NCI-H146 treated with DMSO at 0.1 percent for 48 hours (cell line): ENCODE results near the gene RPL21.
"Not testable (repeated sequence)": the region's sequence is repeated elsewhere in the genome, so short reads cannot be mapped to it uniquely, and the experiment has no call there.

Experiments used
- DNase-seq: peaks from one replicate; lab custom pipeline; 2025; ENCODE audit not compliant: unreplicated experiment; lab: John Stamatoyannopoulos, UW

Gene RPL21

GRCh38 chr13:27283906-27284493, 32.6 kb downstream of the RPL21 start:
- no peak for DNase-seq

- no peak for DNase-seq
Measured at GRCh38 chr13:27288392-27288791, 37.0 kb downstream of the RPL21 start.

- DNase-seq = no peak
Measured at GRCh38 chr13:27289011-27289665, 37.8 kb downstream of the RPL21 start.

- DNase-seq = no peak
Measured at GRCh38 chr13:27290715-27291114, 39.4 kb downstream of the RPL21 start.

- not testable (repeated sequence) for DNase-seq
Measured at GRCh38 chr13:27291967-27292366, 40.6 kb downstream of the RPL21 start.

GRCh38 chr13:27293076-27293691, 41.8 kb downstream of the RPL21 start:
- no peak for DNase-seq

- no peak for DNase-seq
Measured at GRCh38 chr13:27293873-27294515, 42.6 kb downstream of the RPL21 start.

GRCh38 chr13:27295096-27295495, 43.7 kb downstream of the RPL21 start:
- no peak for DNase-seq

- no peak for DNase-seq
Measured at GRCh38 chr13:27295660-27296059, 44.3 kb downstream of the RPL21 start.

- no peak for DNase-seq
Measured at GRCh38 chr13:27296496-27296895, 45.1 kb downstream of the RPL21 start.

GRCh38 chr13:27298849-27299248, 47.5 kb downstream of the RPL21 start:
- DNase-seq = no peak

GRCh38 chr13:27300406-27300805, 49.0 kb downstream of the RPL21 start:
- DNase-seq = not testable (repeated sequence)

GRCh38 chr13:27300941-27301586, 49.7 kb downstream of the RPL21 start:
- DNase-seq = no peak

GRCh38 chr13:27302643-27303262, 51.4 kb downstream of the RPL21 start:
- no peak for DNase-seq

GRCh38 chr13:27304099-27304498, 52.7 kb downstream of the RPL21 start:
- no peak for DNase-seq

GRCh38 chr13:27304611-27305010, 53.3 kb downstream of the RPL21 start:
- no peak for DNase-seq
